Measurements from ENCODE around the gene ZNF827. TPM values are rescaled to one million over a fixed set of nuclear protein-coding genes. Genes with fewer than 3 reads are reported as not detected.

The ZNF827 gene
- total RNA-seq, 1 donor from 2014 or later: 14.1 TPM

DNA sequence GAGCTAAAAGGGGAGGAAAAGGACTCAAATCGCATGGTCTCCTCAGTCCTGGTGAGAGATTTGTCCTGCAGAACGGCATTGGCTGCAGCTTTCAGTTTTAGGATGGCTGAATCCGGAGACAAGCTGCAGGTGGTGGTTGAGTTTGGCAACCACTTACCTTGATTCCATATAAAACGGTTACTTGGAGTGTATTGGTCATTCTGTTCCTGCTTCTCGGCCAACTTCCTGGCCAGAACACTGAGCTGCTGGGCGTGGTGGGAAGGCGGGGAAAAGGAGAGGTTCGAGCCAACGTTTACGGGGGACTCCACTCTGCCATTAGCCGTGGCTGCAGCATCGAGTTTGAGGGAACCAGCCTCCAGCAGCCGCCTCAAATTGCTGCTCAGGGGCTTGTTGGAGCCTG lies 36.1 kb downstream of the ZNF827 start:
- TF ChIP-seq, protein P1, sequence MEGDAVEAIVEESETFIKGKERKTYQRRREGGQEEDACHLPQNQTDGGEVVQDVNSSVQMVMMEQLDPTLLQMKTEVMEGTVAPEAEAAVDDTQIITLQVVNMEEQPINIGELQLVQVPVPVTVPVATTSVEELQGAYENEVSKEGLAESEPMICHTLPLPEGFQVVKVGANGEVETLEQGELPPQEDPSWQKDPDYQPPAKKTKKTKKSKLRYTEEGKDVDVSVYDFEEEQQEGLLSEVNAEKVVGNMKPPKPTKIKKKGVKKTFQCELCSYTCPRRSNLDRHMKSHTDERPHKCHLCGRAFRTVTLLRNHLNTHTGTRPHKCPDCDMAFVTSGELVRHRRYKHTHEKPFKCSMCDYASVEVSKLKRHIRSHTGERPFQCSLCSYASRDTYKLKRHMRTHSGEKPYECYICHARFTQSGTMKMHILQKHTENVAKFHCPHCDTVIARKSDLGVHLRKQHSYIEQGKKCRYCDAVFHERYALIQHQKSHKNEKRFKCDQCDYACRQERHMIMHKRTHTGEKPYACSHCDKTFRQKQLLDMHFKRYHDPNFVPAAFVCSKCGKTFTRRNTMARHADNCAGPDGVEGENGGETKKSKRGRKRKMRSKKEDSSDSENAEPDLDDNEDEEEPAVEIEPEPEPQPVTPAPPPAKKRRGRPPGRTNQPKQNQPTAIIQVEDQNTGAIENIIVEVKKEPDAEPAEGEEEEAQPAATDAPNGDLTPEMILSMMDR (conservative IDR thresholded peaks at IDR 0.05; ENCODE audit: low read depth, low read length): no peak
- no peak overlapping the region for H3K4me3 ChIP-seq (ENCODE audit: low read depth, low read length)
- DNase-seq (ENCODE audit: low read depth): no peak

DNA sequence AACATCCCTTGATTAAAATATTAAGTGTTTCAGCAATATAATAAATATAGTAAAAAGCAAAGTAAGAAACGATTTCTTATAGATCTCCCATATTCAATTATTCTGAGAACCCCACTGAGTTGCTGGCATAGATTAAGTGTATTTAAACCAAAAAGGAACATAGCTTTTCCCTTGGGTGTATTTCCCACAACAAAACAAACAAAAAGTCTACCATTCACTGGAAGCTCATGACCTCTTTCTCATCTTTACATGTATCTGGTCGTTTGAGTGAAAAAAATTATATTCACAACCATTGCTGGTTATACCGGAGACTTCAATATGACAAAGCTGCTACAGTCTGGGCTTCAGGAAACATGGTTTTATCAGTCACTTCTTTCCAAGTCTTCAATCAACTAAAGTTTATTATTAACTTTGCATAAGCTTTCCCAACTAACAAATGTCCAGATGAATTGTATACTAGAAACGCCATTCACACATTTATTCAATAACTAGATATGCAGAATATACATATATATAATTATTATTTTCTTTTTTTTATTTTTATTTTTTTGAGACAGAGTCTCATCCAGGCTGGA lies 38.6 kb downstream of the ZNF827 start:
- TF ChIP-seq, protein P1 (conservative IDR thresholded peaks at IDR 0.05; ENCODE audit: low read depth, low read length): no peak
- no peak overlapping the region for H3K4me3 ChIP-seq (ENCODE audit: low read depth, low read length)
- DNase-seq (ENCODE audit: low read depth): no peak

DNA sequence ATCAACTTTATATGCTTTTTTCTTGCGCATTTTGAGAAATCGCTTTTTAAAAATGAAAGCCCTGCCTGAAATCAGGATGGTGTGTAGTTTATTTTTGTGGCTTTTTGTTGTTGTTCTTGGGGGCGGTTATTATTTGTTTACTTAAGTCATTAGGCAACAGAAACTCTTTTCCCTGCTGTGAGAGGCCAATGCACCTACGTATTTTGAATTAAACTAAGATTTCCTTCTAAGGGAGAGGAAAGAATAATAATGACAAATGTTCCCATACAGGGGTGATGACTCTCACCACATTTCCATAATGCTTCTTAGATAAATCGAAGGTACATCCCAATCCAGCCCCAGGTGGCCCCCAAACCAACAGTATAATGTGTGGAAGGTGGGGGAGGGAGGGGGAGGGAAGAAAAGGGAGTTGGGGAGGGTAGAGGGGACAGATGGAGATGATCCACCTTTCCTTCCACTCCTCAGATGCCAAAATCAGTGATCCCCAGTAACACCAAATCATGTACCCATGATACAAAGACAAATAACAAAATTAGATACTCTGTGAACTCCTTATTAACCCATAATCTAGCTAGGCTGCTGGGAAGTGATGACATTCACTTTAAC lies 39.6 kb downstream of the ZNF827 start:
- no peak overlapping the region for H3K4me3 ChIP-seq (ENCODE audit: low read depth, low read length)
- TF ChIP-seq, protein P1 (conservative IDR thresholded peaks at IDR 0.05; ENCODE audit: low read depth, low read length): no peak
- no peak for DNase-seq (ENCODE audit: low read depth)

- DNase-seq (ENCODE audit: low read depth): no peak
- TF ChIP-seq, protein P1 (conservative IDR thresholded peaks at IDR 0.05; ENCODE audit: low read depth, low read length): no peak
- no peak overlapping the region for H3K4me3 ChIP-seq (ENCODE audit: low read depth, low read length)
Observed at GRCh38 chr4:145898466-145898865, 40.2 kb downstream of the ZNF827 start.

GRCh38 chr4:145895056-145895455 lies 43.6 kb downstream of the ZNF827 start:
- TF ChIP-seq, protein P1 (conservative IDR thresholded peaks at IDR 0.05; ENCODE audit: low read depth, low read length): no peak
- no peak overlapping the region for H3K4me3 ChIP-seq (ENCODE audit: low read depth, low read length)
- DNase-seq (ENCODE audit: low read depth): no peak

DNA sequence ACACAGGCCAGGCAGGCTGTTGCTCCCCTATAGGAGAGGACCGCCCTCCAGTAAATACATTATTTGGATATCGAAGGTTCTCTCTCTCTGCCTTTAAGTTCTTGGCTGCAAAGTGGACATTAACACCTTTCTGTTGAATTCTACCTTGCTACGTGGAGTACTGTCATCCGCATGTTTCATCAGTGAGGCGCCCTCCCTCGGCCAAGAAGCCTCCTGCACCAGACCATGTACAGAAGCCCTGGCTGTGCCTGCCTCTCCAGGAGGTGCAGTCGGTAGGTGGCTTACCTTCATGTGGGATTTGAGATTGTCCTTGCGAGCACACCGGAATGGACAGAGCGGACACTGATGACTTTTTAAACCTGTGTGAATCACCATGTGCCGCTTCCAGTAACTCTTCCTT lies 46.7 kb downstream of the ZNF827 start:
- TF ChIP-seq, protein P1 (conservative IDR thresholded peaks at IDR 0.05; ENCODE audit: low read depth, low read length): no peak
- no peak overlapping the region for H3K4me3 ChIP-seq (ENCODE audit: low read depth, low read length)
- DNase-seq (ENCODE audit: low read depth): no peak

DNA sequence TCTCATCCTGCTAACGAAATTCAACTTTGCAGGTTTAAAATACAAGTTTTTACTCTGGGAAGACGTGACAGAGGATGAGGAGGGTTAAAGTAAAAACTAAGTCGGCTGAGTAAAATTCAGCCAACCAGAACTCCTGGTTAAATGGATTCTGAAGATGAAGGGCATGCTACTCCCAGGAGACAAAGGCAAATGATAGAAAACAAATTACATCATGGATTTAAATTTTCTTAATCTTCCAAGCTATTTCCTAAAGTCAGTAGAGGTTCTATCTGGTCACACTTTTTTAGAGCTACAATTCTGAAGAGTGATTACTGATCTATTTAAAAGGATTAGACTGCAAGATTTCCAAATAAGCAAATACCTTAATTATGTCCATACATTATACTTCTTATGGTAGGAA lies 47.9 kb downstream of the ZNF827 start:
- TF ChIP-seq, protein P1 (conservative IDR thresholded peaks at IDR 0.05; ENCODE audit: low read depth, low read length): no peak
- no peak overlapping the region for H3K4me3 ChIP-seq (ENCODE audit: low read depth, low read length)
- no peak for DNase-seq (ENCODE audit: low read depth)

All from epithelial cell of proximal tubule (primary cell).